K562 (cell line): ENCODE data around the gene SIRPG. TPM values are rescaled to one million over a fixed set of nuclear protein-coding genes. Genes with fewer than 3 reads are reported as not detected.

ENCODE experiments used
- ATAC-seq: fragments of 200-7000 bp; cut with Tn5 transposase; 3 replicates; pipeline ENCODE4 v1.9.1; 2020; ENCODE audit warnings: moderate library complexity
- BruUV-seq: library from RNA; stranded (reverse); fragments of 400-500 nt; replicated peaks from 2 replicates; lab custom pipeline; 2021; lab: Mats Ljungman, UMichigan
- CTCF ChIA-PET: fragments of 300-600 bp; formaldehyde crosslinking; extraction: SDS; loops from one replicate; lab custom pipeline; 2021; ENCODE audit warnings: low intra/inter-chr PET ratio; lab: Yijun Ruan, JAX
- POLR2A ChIA-PET: fragments of 300-600, 350-650 bp; sonication (Branson Sonifier 250); formaldehyde crosslinking; extraction: SDS; loops from one replicate; lab custom pipeline; 2021; ENCODE audit warnings: antibody characterized with exemption, inconsistent platforms; lab: Yijun Ruan, JAX
- DNase-seq, 4 experiments: peaks; one replicate each; pipeline versions ENCODE4 v3.0.0 to v3.0.0-alpha.2; 2011 to 2018; ENCODE audit warnings: low spot score in 3 of 4, mixed read lengths in 3 of 4; ENCODE audit errors: extremely low read depth in 1 of 4
- FAIRE-seq: peaks from 2 replicates; lab custom pipeline; 2011; peaks lifted over from hg19 to GRCh38; lab: Jason Lieb, UNC
- H2AFZ ChIP-seq: 2 replicates; pipeline ENCODE4 v1.6.0; 2011; ENCODE audit warnings: low read depth, low read length, control low read depth, inconsistent platforms
- H3K27ac ChIP-seq: fragments of 200-600 bp; 3 replicates; pipeline ENCODE4 v1.8.0; 2011; ENCODE audit warnings: low read depth, mild to moderate bottlenecking, control low read depth, inconsistent platforms, low read length, moderate library complexity, mixed read lengths; ENCODE audit errors: extremely low read depth
- H3K27me3 ChIP-seq, 2 experiments: fragments of 300-600 bp in 1 of 2; 2 replicates in 1 of 2; 3 replicates in 1 of 2; pipeline versions ENCODE4 v1.6.0 to v1.8.0; 2011; ENCODE audit warnings: inconsistent platforms in 2 of 2, low read length in 2 of 2, mild to moderate bottlenecking in 1 of 2, mixed read lengths in 1 of 2, moderate library complexity in 1 of 2; ENCODE audit not compliant: control insufficient read depth in 2 of 2, insufficient read depth in 2 of 2
- H3K36me3 ChIP-seq: fragments of 300-600 bp; 3 replicates; pipeline ENCODE4 v1.8.0; 2011; ENCODE audit warnings: mild to moderate bottlenecking, low read length, inconsistent platforms; ENCODE audit not compliant: control insufficient read depth, insufficient read depth
- H3K4me1 ChIP-seq, 2 experiments: fragments of 200-600 bp in 1 of 2; replicated peaks in 1 of 2; 2 replicates in 1 of 2; 3 replicates in 1 of 2; pipeline versions ENCODE4 v1.5.1 to v1.8.0; 2011; ENCODE audit warnings: inconsistent platforms in 2 of 2, low read length in 2 of 2, mild to moderate bottlenecking in 1 of 2, mixed read lengths in 1 of 2, moderate library complexity in 1 of 2; ENCODE audit not compliant: control insufficient read depth in 2 of 2, insufficient read depth in 2 of 2
- H3K4me2 ChIP-seq: 2 replicates; pipeline ENCODE4 v1.6.1; 2011; ENCODE audit warnings: low read length, control low read depth, inconsistent platforms, mixed read lengths; ENCODE audit not compliant: insufficient read depth
- H3K4me3 ChIP-seq: fragments of 200-600 bp; sonication (generic), shearing (Covaris generic); 2 replicates; pipeline ENCODE4 v1.5.1; 2016; ENCODE audit warnings: control low read depth, inconsistent platforms
- H3K79me2 ChIP-seq: fragments of 200-600 bp; 3 replicates; pipeline ENCODE4 v1.8.0; 2011; ENCODE audit warnings: low read length, inconsistent platforms; ENCODE audit not compliant: control insufficient read depth, insufficient read depth
- H3K9ac ChIP-seq, 2 experiments: 2 replicates each; pipeline versions ENCODE4 v1.6.0 to v1.6.1; 2011; ENCODE audit warnings: low read depth in 2 of 2, low read length in 2 of 2, control low read depth in 1 of 2, inconsistent platforms in 1 of 2, mild to moderate bottlenecking in 1 of 2, mixed read lengths in 1 of 2; ENCODE audit not compliant: insufficient read depth in 1 of 2
- H3K9me1 ChIP-seq: one replicate; pipeline ENCODE4 v1.6.0; 2011; ENCODE audit warnings: inconsistent platforms, mild to moderate bottlenecking, low read length, moderate library complexity; ENCODE audit not compliant: control insufficient read depth, insufficient read depth
- H3K9me3 ChIP-seq: replicated peaks from 2 replicates; pipeline ENCODE4 v1.5.1; 2011; ENCODE audit warnings: low read depth, low read length, inconsistent platforms; ENCODE audit not compliant: control insufficient read depth, insufficient read depth
- H4K20me1 ChIP-seq: replicated peaks from 2 replicates; pipeline ENCODE4 v1.6.1; 2011; ENCODE audit warnings: low read length, inconsistent platforms, mixed read lengths; ENCODE audit not compliant: control insufficient read depth, insufficient read depth
- BMI1 ChIP-seq: fragments of 150-350 bp; IDR thresholded peaks from 2 replicates; pipeline ENCODE4 v1.6.1; 2014; ENCODE audit warnings: low read length
- HNRNPH1 ChIP-seq: fragments of 200-400 bp; formaldehyde crosslinking; optimal IDR thresholded peaks from 2 replicates; pipeline ENCODE3; 2017; ENCODE audit warnings: low read depth, mild to moderate bottlenecking, low read length, moderate library complexity
- MTA3 ChIP-seq: fragments of 450-650 bp; formaldehyde crosslinking; IDR thresholded peaks from 2 replicates; pipeline ENCODE4 v1.6.1; 2017; ENCODE audit warnings: mild to moderate bottlenecking, borderline replicate concordance
- PRPF4 ChIP-seq: fragments of 200-400 bp; formaldehyde crosslinking; IDR thresholded peaks from one replicate; pipeline ENCODE4 v1.6.1; 2017; ENCODE audit warnings: low read length, low read depth, mild to moderate bottlenecking; ENCODE audit not compliant: insufficient read depth, poor library complexity, severe bottlenecking
- RBM14 ChIP-seq: fragments of 200-400 bp; formaldehyde crosslinking; IDR thresholded peaks from 2 replicates; pipeline ENCODE4 v1.6.1; 2018; ENCODE audit warnings: low read depth, mild to moderate bottlenecking, low read length, moderate library complexity, borderline replicate concordance; ENCODE audit not compliant: insufficient read depth
- SIN3A ChIP-seq, 2 experiments: fragments of 150-350 bp in 1 of 2; IDR thresholded peaks; 2 replicates each; pipeline ENCODE4 v1.6.1; 2011 to 2016; ENCODE audit warnings: borderline replicate concordance in 2 of 2, low read depth in 2 of 2, low read length in 2 of 2, mild to moderate bottlenecking in 2 of 2, moderate library complexity in 2 of 2; ENCODE audit not compliant: control insufficient read depth in 1 of 2
- SRSF7 ChIP-seq: fragments of 200-400 bp; formaldehyde crosslinking; optimal IDR thresholded peaks from 2 replicates; pipeline ENCODE3; 2017; ENCODE audit warnings: mild to moderate bottlenecking, low read depth, low read length
- TRIM28 ChIP-seq: fragments of 450-650 bp; IDR thresholded peaks from 2 replicates; pipeline ENCODE4 v1.6.1; 2017
- ZNF23 ChIP-seq: fragments of 250-450 bp; sonication (Bioruptor Pico); IDR thresholded peaks from 2 replicates; pipeline ENCODE4 v1.4.0; 2020; ENCODE audit warnings: mild to moderate bottlenecking
- WGBS: fragments of 100-300 bp; shearing (Covaris generic); methylation state at CpG from one replicate; pipeline ENCODE4 v1.1.6; 2016; ENCODE audit warnings: low coverage, mixed read lengths; ENCODE audit not compliant: insufficient coverage; ENCODE audit errors: missing lambda C conversion rate; 5-methylcytosine and 5-hydroxymethylcytosine counted together
- in situ Hi-C: fragments of 300-500 bp; cut with MboI; formaldehyde crosslinking; loops from 4 replicates; pipeline ENCODE4 v1.15.0; 2018; ENCODE audit warnings: inconsistent platforms, mixed read lengths
- intact Hi-C: fragments of 100-400 bp; cut with micrococcal nuclease; formaldehyde crosslinking; loops from 2 replicates; pipeline ENCODE4 v1.14.2; 2022
- polyA plus RNA-seq, 8 experiments: library from polyadenylated mRNA; depleted of rRNA in 4 of 8; stranded (reverse) in 5 of 8; unstranded in 3 of 8; fragments of >200 nt; fragmentation: Nextera tagmentation in 2 of 8; fragmentation: Illumina TruSeq in 1 of 8; extraction: Ambion mirVana in 2 of 8; extraction: Trizol in 1 of 8; gene quantifications; 2 replicates each; pipeline versions ENCODE4 v1.2.1 to v1.2.3, GENCODE V29; 2011 to 2014; ENCODE audit warnings: inconsistent platforms in 1 of 8, missing spikeins in 1 of 8
- total RNA-seq, 7 experiments: library from RNA; depleted of rRNA in 6 of 7; stranded (reverse); fragments of >200 nt in 6 of 7; fragmentation: Illumina TruSeq in 2 of 7; extraction: Trizol in 2 of 7; gene quantifications; 2 replicates each; pipeline versions ENCODE4 v1.2.1 to v1.2.3, GENCODE V29; 2011 to 2021; ENCODE audit warnings: low replicate concordance in 1 of 7

Gene SIRPG
- total and polyA plus RNA-seq, 9 of the 15 experiments (the other 6 are each of a cell fraction or from before 2014, with no cell fraction given) = not detected

DNA sequence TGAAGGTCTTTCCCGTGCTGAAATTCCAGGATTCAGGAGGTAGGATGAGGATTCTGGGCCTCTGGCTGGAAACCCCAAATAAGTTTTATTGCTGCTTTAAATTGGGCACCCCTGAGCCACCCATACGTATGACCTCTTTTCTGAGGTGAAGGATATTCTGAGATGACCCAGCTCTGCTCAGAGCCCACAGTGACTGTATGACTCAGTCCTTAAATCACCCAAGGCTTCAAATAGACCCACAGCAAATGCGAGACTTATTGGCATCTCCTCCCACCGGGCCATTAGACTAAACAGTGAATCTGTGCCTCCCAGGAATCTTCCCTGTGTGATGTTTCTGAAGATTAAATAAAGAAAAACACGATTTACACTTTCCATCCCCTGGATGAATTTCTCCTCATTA is 9.5 kb downstream of the SIRPG start:
- Histone ChIP-seq H3K79me2 (no peaks in the 10 kb centered on the region), H3K9ac (no peak overlapping the region), H3K4me1 (no peaks in the 10 kb centered on the region), H3K36me3 (no peaks in the 10 kb centered on the region), H3K27ac (no peak overlapping the region), H3K4me3 (no peak overlapping the region), H3K9me1 (no peaks in the 10 kb centered on the region), H3K9me3 (no peaks in the 10 kb centered on the region), H3K27me3 (peaks cover 0 to 28% of the 10 kb centered on the region in 2 experiments; a peak in 3 of 5 replicates), H2AFZ (no peak overlapping the region), H4K20me1 (no peaks in the 10 kb centered on the region), H3K4me2 (no peak overlapping the region)
- TF ChIP-seq PRPF4 (no peak), ZNF23 (CRISPR knock-in tag) (no peak), BMI1 (no peak), SIN3A (IDR thresholded peaks at IDR 0.05; ENCODE audit: borderline replicate concordance in 2 of 2, control insufficient read depth in 1 of 2, low read depth in 2 of 2, low read length in 2 of 2) (no peak), SRSF7 (no peak), HNRNPH1 (no peak), MTA3 (no peak), RBM14 (no peak), TRIM28 (no peak)
- CTCF ChIA-PET = no interaction called here
- FAIRE-seq (no peak), DNase-seq (no peak), ATAC-seq (no peak)
- WGBS = 5% methylated on average over 5 of the region's 5 CpGs
- no TSS peak for BruUV-seq
- intact Hi-C loops (no loop called here), in situ Hi-C loops (no loop called here)
- POLR2A ChIA-PET = no interaction called here
